DMS153 (cell line): ENCODE results near the gene PNPLA8.
"Not testable (repeated sequence)": the region's sequence is repeated elsewhere in the genome, so short reads cannot be mapped to it uniquely, and the experiment has no call there.

Experiments
- DNase-seq: peaks from one replicate; lab custom pipeline; 2025; lab: John Stamatoyannopoulos, UW

The PNPLA8 gene

GRCh38 chr7:108479118-108479517, 46.8 kb downstream of the PNPLA8 start:
- no peak for DNase-seq

- DNase-seq, result no peak
These were observed 57.7 kb downstream of the PNPLA8 start for GRCh38 chr7:108468246-108468645.

GRCh38 chr7:108467391-108467790, 58.5 kb downstream of the PNPLA8 start:
- DNase-seq, result no peak

- not testable (repeated sequence) for DNase-seq
These were observed 59.6 kb downstream of the PNPLA8 start for GRCh38 chr7:108466322-108466721.

GRCh38 chr7:108464743-108465142, 61.2 kb downstream of the PNPLA8 start:
- no peak for DNase-seq

- DNase-seq, result no peak
These were observed 62.3 kb downstream of the PNPLA8 start for GRCh38 chr7:108463613-108464012.

GRCh38 chr7:108461840-108462239, 64.1 kb downstream of the PNPLA8 start:
- DNase-seq, result no peak

- DNase-seq, result no peak
These were observed 65.0 kb downstream of the PNPLA8 start for GRCh38 chr7:108460964-108461363.

GRCh38 chr7:108459922-108460551, 65.9 kb downstream of the PNPLA8 start:
- DNase-seq, result no peak

GRCh38 chr7:108457871-108458270, 68.1 kb downstream of the PNPLA8 start:
- DNase-seq, result no peak

GRCh38 chr7:108456845-108457540, 68.9 kb downstream of the PNPLA8 start:
- no peak for DNase-seq

- peak; percentile 85 for DNase-seq
These were observed 69.8 kb downstream of the PNPLA8 start, which contains the start of gene NRCAM for GRCh38 chr7:108455998-108456677. TSS of gene NRCAM (minus strand) at chr7:108456436. CDS start at chr7:108240064, 216,372 bp downstream.

- no peak for DNase-seq
These were observed 70.4 kb downstream of the PNPLA8 start for GRCh38 chr7:108455551-108455997.

- DNase-seq, result peak; percentile 20
These were observed 71.0 kb downstream of the PNPLA8 start for GRCh38 chr7:108454674-108455550.

GRCh38 chr7:108454317-108454673, 71.6 kb downstream of the PNPLA8 start:
- no peak for DNase-seq

GRCh38 chr7:108453320-108453719, 72.6 kb downstream of the PNPLA8 start:
- DNase-seq, result no peak

- peak; percentile 30 for DNase-seq
These were observed 73.2 kb downstream of the PNPLA8 start for GRCh38 chr7:108452707-108453106.

GRCh38 chr7:108451296-108451848, 74.6 kb downstream of the PNPLA8 start:
- no peak for DNase-seq

- DNase-seq, result no peak
These were observed 75.8 kb downstream of the PNPLA8 start for GRCh38 chr7:108450160-108450559.

GRCh38 chr7:108449521-108449920, 76.4 kb downstream of the PNPLA8 start:
- DNase-seq, result no peak

GRCh38 chr7:108448584-108449505, 77.1 kb downstream of the PNPLA8 start:
- peak; percentile 57 for DNase-seq
